Choroid plexus epithelial cell (primary cell): ENCODE data around the gene NXN.
"Not testable (repeated sequence)": the region's sequence is repeated elsewhere in the genome, so short reads cannot be mapped to it uniquely, and the experiment has no call there.

Experiments
- DNase-seq: peaks from one replicate; pipeline ENCODE4 v3.0.0-alpha.2; 2010; ENCODE audit warnings: low read depth
- H3K4me3 ChIP-seq: 2 replicates; pipeline ENCODE4 v1.5.1; 2011; ENCODE audit warnings: low read depth, mild to moderate bottlenecking, control low read depth, low read length, moderate library complexity
- CTCF ChIP-seq: conservative IDR thresholded peaks from 2 replicates; pipeline ENCODE4 v1.5.1; 2011; ENCODE audit warnings: low read depth, mild to moderate bottlenecking, control low read depth, inconsistent platforms, low read length, moderate library complexity

Gene NXN

GRCh38 chr17:1002412-1002753 is 22.8 kb upstream of the NXN start:
- peak; percentile 37 for TF ChIP-seq CTCF
- DNase-seq = peak; percentile 64
- H3K4me3 ChIP-seq = no peak overlapping the region

GRCh38 chr17:1001640-1002411 is 22.2 kb upstream of the NXN start:
- DNase-seq = peak; percentile 71
- no peak overlapping the region for H3K4me3 ChIP-seq
- no peak for TF ChIP-seq CTCF

- DNase-seq = peak; percentile 78
- no peak overlapping the region for H3K4me3 ChIP-seq
- peak; percentile 22 for TF ChIP-seq CTCF
Measured at GRCh38 chr17:1000597-1001461, 21.3 kb upstream of the NXN start.

- peak overlapping the region; percentile 99 for H3K4me3 ChIP-seq
- no peak for TF ChIP-seq CTCF
- no peak for DNase-seq
Measured at GRCh38 chr17:998111-998510, 18.5 kb upstream of the NXN start.

- TF ChIP-seq CTCF = peak; percentile 73
- DNase-seq = peak; percentile 99
- H3K4me3 ChIP-seq = peak within 1 kb of the TSS; percentile 99
Measured at GRCh38 chr17:996554-997344, 17.2 kb upstream of the NXN start, which contains the start of gene TIMM22. Gene TIMM22 (plus strand): TSS chr17:997129. CDS start chr17:997143, 14 bp downstream.

- not testable (repeated sequence) for DNase-seq, H3K4me3 ChIP-seq
Measured at GRCh38 chr17:995324-995723, 15.7 kb upstream of the NXN start.

GRCh38 chr17:992933-993332 is 13.4 kb upstream of the NXN start:
- no peak for TF ChIP-seq CTCF
- no peak overlapping the region for H3K4me3 ChIP-seq

More at GRCh38 chr17:992933-993332, 13.4 kb upstream of the NXN start:
- DNase-seq = no peak
